ENCODE measurements around the gene RNF145.
"Not testable (repeated sequence)": the region's sequence is repeated elsewhere in the genome, so short reads cannot be mapped to it uniquely, and the experiment has no call there.

RNF145 gene

GRCh38 chr5:159186319-159186718 lies 23.0 kb downstream of the RNF145 start:
- DNase-seq = no peak

GRCh38 chr5:159185773-159186172 lies 23.6 kb downstream of the RNF145 start:
- DNase-seq = no peak

DNA sequence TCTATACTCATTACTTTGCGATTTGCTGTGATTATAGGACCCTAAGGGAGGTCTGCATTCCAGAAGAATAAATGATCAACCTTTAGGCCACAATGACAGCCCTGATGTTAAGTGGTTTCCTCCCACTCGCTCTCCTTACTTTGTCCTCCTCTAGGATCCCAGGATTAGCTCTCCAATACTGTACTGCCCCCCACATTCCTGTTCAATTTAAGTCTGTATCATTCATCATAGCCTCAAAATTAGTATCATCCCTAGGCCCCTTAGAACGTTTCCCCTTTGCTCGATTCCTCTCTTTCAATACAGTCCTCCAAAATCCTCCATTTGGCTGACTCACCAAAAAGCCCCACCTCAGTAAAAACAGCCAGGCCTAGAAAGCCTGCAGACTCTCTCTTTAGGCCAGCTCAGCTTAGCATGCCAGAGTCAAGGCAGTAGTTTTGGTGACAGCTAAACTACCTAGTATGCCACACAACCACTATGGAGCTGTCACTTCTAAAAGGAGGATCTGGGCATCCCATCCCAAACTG lies 24.4 kb downstream of the RNF145 start:
- peak; percentile 61 for DNase-seq

DNA sequence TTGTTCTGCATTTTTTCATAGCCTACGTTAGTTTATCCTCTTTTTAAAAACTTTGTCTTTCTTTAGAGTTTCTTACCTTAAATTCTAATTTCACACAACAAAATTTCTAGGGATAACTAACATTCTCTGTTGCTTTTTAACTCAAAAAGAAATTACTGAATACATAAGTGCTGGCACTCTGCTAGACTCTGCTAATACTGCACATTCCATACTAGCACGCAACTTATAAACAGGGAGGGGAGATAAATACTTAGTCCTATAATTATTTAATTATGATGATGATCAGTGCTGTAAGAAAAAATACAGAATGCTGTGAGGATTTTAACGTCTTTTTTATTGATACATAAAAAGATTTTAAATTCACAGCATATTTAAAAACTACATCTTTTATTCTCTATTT lies 25.1 kb downstream of the RNF145 start:
- DNase-seq = no peak

GRCh38 chr5:159183247-159183646 lies 26.1 kb downstream of the RNF145 start:
- no peak for DNase-seq

DNA sequence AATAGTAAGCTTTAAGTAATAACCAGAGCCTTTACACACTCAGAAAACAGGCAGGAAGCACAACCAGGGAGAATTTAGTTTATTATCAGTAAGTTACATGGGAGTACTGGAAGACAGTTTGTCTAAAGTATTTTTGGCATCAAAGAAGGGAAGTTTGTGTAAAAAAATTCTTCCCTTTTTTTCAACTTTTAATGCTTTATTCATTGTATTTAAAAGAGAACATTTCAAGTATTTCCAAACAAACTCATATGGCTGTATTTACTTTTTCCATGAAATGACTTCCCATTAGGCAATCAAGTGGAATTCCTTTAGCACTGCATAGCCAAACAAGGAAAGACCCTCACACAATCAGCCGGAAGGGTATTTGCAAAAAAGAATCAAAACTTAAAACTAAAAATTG lies 26.7 kb downstream of the RNF145 start:
- DNase-seq = no peak

DNA sequence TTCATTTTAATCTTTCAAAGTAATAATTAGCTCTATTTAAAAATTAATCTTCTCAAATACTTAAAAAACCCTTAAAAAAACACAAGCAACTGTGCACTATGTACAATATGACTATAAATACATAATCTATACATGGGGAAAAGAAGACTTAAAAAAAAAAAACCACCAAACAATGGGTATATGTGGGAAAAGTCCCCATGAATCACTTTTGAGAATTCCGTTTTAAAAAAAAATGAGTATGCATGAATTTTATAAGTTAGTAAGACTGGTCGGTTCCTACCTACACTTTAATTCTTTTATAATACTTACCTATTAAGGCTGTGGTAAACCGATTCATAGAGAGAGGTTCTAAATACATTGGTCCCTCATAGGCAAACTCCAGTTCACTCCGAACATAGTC lies 27.7 kb downstream of the RNF145 start:
- no peak for DNase-seq

GRCh38 chr5:159181152-159181551 lies 28.2 kb downstream of the RNF145 start:
- DNase-seq = no peak

- no peak for DNase-seq
These were observed 29.6 kb downstream of the RNF145 start for GRCh38 chr5:159179529-159180305.

DNA sequence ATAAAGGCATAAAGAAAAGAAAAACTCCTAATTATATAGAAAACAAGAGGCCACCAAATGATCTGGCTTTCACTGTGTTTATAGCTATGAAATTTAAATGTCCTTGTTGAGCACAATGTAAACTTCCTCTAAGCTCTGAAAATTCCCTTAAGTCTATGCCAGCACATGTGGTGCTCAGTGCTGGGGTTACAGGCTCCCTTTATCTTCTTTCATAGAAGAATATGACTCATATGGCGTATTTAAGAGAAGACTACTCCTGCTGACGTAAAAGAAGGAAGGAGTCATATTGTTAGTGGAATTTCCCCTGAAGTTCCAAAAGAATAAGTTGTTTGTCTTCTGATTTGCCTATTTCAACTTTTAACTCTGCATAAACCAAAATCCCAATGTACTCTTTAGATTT lies 30.4 kb downstream of the RNF145 start:
- peak; percentile 58 for DNase-seq

DNA sequence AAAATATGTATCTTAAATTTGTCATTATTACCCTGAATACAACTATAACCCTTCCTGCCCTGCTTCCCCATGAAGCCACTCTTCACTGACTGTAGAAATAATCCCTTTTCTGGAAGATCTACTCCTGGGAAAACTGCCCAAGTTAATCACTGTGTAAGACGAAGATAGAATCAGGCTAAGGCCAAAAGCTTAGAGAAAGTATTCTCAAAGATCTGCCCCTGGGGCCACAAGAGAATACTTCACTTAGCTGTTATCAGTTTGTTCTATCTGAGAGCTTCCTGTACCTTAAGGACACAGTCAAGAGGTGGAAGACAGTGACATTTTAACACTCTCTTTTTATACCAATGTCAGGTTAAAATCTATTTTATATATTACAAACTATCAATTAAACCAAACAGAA lies 33.8 kb downstream of the RNF145 start:
- no peak for DNase-seq

GRCh38 chr5:159174511-159175168 lies 34.7 kb downstream of the RNF145 start:
- DNase-seq = no peak

- DNase-seq = no peak
These were observed 38.1 kb downstream of the RNF145 start for GRCh38 chr5:159171274-159171673.

DNA sequence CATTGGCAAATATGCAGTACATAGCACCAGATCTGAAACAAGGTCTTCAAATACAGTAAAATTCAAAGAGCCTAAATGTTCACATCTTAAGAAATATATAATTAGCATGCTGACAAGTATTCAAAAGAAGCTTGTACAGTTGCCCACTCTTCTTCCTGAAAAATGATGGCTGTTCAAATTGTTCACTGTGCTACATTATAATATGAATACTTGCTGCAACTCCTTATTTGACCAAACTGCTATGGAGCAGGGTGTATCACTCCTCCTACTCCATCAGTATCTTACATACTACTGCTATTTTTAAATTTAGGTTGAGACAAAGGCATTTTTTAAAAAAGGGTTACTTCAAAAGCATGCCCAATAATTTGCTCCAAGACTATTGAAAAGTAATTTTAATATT lies 39.3 kb downstream of the RNF145 start:
- DNase-seq = no peak

GRCh38 chr5:159166416-159166815 lies 42.9 kb downstream of the RNF145 start:
- no peak for DNase-seq

DNA sequence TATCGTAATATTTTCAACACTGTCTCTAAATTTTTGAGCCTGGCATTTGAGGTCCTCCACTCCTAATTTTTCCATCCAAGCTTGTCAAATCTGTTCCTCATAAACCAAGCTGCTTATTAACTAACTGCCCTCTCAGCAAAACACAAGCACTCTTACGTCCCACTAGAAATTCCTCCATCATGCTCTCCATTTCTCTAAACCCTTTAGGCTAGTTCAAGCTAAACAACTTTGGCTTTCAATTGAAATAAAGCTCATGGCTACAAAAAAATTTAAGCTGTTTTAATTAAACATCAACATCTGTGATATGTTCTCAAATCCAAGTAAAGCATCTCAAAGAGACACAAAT lies 45.7 kb downstream of the RNF145 start:
- DNase-seq = no peak

- peak; percentile 49 for DNase-seq
These were observed 46.2 kb downstream of the RNF145 start for GRCh38 chr5:159163027-159163700.

DNA sequence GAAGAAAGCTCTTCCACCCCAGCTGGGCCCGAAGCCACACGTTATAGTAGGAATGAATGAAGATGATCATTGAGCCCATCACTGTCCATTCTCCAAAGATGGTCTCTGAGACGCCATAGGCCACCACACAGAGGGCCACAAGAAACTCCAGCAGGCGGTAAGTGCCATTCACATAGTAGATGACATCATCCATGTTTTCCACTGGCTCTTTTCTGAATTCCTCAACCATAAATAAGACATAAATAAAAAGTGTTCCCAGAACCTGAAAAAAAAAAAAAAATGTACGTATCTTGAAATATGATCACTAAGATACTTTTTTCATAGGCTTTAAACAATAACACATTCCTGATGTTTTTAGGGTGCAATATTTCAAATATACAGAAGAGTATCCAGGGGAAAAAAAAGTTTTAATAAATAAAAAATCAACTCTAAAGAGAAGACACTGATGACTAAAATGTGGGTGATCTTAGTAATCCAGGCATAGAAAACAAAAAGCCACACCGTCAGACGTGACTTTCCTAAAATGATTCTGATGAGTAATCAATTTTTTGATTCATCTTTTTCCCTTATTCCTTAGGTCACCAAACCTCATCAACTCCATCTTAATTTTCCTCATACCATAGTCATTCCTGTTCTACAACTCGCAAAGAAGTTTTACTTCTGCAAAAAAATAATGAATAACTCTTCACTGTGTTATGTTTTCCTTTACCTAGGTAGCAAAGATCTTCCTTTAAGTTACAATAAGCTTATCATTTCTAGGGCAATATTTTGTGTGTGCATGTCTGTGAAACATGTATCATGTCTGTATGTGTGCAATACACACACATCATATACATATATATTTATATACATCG lies 47.8 kb downstream of the RNF145 start:
- no peak for DNase-seq

DNA sequence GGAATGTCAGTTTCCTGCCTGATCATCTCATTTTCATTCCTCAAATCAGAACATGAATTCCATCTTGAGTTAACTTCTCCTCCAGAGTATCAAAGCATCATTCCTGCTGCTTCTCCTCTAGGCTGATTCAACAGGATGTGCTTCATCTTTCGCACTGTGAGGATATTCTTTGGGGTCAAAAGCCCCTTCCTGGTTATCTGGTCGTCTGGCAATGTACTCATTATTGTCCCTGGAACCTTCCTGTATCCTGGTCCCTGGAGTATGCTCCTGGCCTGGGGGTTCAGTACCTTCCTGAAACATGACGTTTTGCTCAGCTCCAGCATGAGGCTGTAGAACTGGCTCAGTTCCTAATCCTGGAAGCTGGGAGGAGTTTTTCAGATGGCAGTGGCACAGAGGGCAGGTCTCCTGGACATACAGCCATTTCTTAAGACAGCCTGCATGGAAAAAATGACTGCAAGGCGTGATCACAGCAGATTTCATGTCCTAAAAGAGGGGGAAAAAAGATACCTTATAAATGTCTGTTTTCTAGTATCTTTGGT lies 50.7 kb downstream of the RNF145 start:
- DNase-seq = not testable (repeated sequence)

DNA sequence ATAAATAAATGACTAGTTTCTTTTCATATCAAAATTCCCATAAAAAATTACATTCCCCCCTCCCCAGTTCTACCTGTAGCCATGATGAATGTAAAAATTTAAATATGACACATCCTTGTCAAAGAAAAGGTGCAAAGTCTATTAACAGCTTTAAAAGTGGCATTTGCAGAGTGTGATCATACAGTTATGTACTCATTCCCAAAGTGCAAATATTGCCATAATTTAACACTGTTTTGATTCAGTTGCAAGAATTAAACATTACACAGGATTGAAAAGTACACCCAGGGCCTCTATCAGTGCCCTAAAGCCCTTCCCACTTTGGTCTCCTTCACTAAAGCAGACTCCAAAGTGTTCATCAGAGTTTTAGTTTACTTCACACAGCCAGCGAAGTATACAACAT lies 51.8 kb downstream of the RNF145 start:
- DNase-seq = no peak

- peak; percentile 72 for DNase-seq
These were observed 52.7 kb downstream of the RNF145 start for GRCh38 chr5:159156426-159157238.

DNA sequence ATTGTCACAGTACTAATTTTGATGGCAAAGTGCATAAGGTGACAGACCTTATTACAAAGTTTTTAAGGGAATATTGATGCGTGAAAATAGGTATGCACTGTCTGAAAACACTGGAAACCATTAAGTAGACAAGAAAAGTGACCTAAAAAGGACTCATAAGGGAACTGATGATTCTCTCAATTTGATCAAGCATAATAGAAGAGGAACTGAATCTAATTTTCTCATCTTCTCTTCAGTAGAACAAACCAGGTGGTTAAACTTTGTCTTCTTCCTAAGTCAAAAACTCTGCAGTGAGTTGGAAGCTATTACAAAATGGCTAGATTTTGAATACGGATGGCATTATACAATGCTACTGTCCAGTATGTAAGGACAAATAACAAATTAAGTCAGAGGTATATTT lies 53.4 kb downstream of the RNF145 start:
- no peak for DNase-seq

Measured in activated CD4-positive, alpha-beta T cell treated with anti-CD3 and anti-CD28 coated beads, Interleukin-2, Interleukin-6, amounts not matched to agents 100 ng/mL and 50 ng/mL, durations not matched to agents 16 hours and 8 hours (primary cell).